GM18520 (cell line): Measurements from ENCODE around the gene KIAA0319L.

Source experiments
- ATAC-seq: cut with Tn5 transposase; IDR thresholded peaks from one replicate; pipeline ENCODE4 v1.9.1; 2021; ENCODE audit not compliant: unreplicated experiment

Gene KIAA0319L

DNA sequence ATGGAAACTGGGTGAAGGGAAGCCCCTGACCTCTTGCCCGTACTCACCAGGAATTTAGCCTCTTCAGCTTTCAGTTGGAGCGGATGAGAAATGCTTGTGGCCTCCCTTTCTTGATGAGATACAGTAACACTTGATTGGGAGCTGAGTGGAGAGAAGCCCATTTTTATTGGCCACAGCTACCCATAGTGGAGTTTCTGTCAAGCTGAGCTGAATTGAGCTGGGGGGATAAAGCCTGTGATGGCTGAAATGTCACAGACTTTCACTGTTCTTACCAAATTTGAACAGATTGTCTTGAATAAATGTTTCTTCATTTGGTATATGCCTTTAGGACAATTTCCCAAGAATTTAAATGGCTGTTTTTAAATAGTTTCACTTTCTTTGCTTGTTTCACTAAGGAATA, 162.8 kb downstream of the KIAA0319L start:
- no peak for ATAC-seq

DNA sequence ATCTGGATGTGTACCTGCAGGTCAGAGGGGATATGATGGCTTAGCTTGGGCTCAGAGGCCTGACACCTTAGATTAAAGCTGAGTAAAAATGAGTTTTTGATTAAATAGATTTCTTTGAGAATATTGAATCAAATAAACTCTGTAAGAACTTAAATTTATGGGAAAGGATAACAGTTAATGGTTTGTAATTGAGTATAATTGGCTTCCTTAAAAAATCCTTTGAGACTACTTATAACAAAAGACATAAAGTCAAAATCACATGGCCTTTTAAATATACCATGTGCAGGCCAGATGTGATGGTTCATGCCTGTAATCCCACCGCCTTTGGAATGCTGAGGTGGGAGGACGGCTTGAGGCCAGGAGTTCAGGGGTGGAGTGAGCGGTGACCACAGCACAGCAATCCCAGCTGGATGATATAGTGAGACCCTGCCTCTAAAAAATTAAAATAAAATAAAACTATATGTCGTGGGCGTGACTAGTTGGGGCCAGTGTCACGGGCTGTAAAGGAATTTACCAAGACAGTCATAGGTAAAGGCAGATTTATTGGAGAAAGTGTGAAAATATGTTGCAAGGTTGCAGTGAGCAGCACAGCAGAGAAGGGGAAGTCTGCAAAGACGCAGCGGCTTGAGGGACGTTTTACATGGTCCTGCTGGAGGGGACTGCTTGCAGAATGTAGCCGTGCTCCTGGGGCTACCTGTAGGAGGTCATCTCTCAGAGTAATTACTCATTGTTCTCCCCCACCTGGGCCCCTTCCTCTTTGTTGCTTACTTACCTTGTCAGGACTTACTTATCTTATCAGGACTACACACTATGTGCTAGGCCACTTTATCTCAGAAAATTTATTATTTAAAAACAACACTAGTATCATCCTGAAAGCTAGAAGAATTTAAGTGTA, 166.4 kb downstream of the KIAA0319L start:
- no peak for ATAC-seq

DNA sequence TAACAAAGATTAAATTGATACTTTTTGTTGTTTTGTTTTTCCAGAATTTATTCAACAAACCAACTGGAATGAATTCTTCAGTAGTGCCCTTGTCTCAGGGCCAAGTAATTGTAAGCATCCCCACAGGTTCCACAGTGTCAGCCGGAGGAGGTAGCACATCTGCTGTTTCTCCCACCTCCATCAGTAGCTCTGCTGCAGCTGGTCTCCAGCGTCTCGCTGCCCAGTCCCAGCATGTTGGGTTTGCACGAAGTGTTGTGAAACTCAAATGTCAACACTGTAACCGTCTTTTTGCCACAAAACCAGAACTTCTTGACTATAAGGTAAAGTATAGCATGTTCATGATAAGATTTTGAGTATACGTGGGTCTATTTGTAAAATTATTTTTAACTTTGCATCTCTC, 170.2 kb downstream of the KIAA0319L start:
- ATAC-seq: no peak

DNA sequence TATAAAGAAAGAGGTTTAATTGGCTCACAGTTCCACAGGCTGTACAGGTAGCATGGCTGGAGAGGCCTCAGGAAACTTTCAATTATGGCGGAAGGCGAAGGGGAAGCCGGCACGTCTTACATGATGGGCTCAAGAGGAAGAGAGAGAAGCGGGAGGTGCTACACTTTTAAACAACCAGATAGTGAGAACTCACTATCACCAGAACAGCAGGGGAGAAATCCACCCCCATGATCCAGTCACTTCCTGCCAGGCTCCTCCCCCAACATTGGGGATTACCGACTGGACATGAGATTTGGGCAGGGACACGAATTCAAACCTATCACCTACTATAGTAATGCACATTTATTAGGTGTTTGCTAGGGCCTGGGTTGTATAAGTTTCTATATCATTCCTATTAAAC, 170.9 kb downstream of the KIAA0319L start:
- no peak for ATAC-seq
